ENCODE measurements around the gene NUDC. TPM values are rescaled to one million over a fixed set of nuclear protein-coding genes. Genes with fewer than 3 reads are reported as not detected.

Gene NUDC
- total RNA-seq, 2 donors from 2014 or later: 31.3 to 33.2 TPM

- intact Hi-C loops (cut with DNase I): no loop called here
- peaks cover 4 to 9% of the 10 kb centered on the region in 2 donors for H3K36me3 ChIP-seq (replicated peaks in 1 of 2; ENCODE audit: insufficient read depth in 1 of 2, low read depth in 2 of 2)
- no peak overlapping the region for H3K27ac ChIP-seq
- no peak for ATAC-seq
- no peak overlapping the region for H3K4me3 ChIP-seq
- WGBS, 2 donors: 76% methylated on average over 3 of the region's 3 CpGs
- H3K9me3 ChIP-seq: no peaks in the 10 kb centered on the region
- H3K27me3 ChIP-seq: no peaks in the 10 kb centered on the region
- DNase-seq: no peak
- peaks cover under 1% of the 10 kb centered on the region for H3K4me1 ChIP-seq
- no peak for TF ChIP-seq CTCF (IDR thresholded peaks at IDR 0.05)
- TF ChIP-seq POLR2A (IDR thresholded peaks at IDR 0.05): no peak
Observed at GRCh38 chr1:26932531-26932930, 11.0 kb downstream of the NUDC start.

- no peak overlapping the region for H3K4me3 ChIP-seq
- intact Hi-C loops (cut with DNase I): no loop called here
- ATAC-seq (no peak), DNase-seq (no peak)
- no peaks in the 10 kb centered on the region for H3K9me3 ChIP-seq
- H3K27me3 ChIP-seq: no peaks in the 10 kb centered on the region
- peaks cover 12% of the 10 kb centered on the region for H3K4me1 ChIP-seq
- 69 to 71% methylated on average over 6 of the region's 6 CpGs for WGBS, 2 donors
- H3K27ac ChIP-seq: no peak overlapping the region
- H3K36me3 ChIP-seq (replicated peaks in 1 of 2; ENCODE audit: insufficient read depth in 1 of 2, low read depth in 2 of 2): peaks cover 6 to 7% of the 10 kb centered on the region in 2 donors
- TF ChIP-seq CTCF (IDR thresholded peaks at IDR 0.05) (no peak), POLR2A (IDR thresholded peaks at IDR 0.05) (no peak)
Observed at GRCh38 chr1:26936823-26937222, 15.3 kb downstream of the NUDC start.

- peaks cover 12% of the 10 kb centered on the region for H3K4me1 ChIP-seq
- no peaks in the 10 kb centered on the region for H3K27me3 ChIP-seq
- no peak overlapping the region for H3K4me3 ChIP-seq
- no peaks in the 10 kb centered on the region for H3K9me3 ChIP-seq
- DNase-seq (no peak), ATAC-seq (peak; percentile 26)
- 57 to 90% methylated on average over 2 to 4 of the region's 4 CpGs for WGBS, 2 donors
- peaks cover 11 to 20% of the 10 kb centered on the region in 2 donors for H3K36me3 ChIP-seq (replicated peaks in 1 of 2; ENCODE audit: insufficient read depth in 1 of 2, low read depth in 2 of 2)
- TF ChIP-seq POLR2A (IDR thresholded peaks at IDR 0.05): no peak
- no peak for TF ChIP-seq CTCF (IDR thresholded peaks at IDR 0.05)
- intact Hi-C loops (cut with DNase I): no loop called here
- H3K27ac ChIP-seq: peak overlapping the region in 1 of 4 donors; percentile 14
Observed at GRCh38 chr1:26938004-26938658, 16.6 kb downstream of the NUDC start.

- peaks cover 11 to 22% of the 10 kb centered on the region in 2 donors for H3K36me3 ChIP-seq (replicated peaks in 1 of 2; ENCODE audit: insufficient read depth in 1 of 2, low read depth in 2 of 2)
- ATAC-seq (no peak), DNase-seq (no peak)
- TF ChIP-seq POLR2A (IDR thresholded peaks at IDR 0.05): no peak
- no peak for TF ChIP-seq CTCF (IDR thresholded peaks at IDR 0.05)
- intact Hi-C loops (cut with DNase I): no loop called here
- no peaks in the 10 kb centered on the region for H3K27me3 ChIP-seq
- no peaks in the 10 kb centered on the region for H3K9me3 ChIP-seq
- peak overlapping the region in 1 of 4 donors; percentile 14 for H3K27ac ChIP-seq
- WGBS, 2 donors: 77 to 83% methylated on average over 1 to 2 of the region's 2 CpGs
- H3K4me1 ChIP-seq: peaks cover 12% of the 10 kb centered on the region
- H3K4me3 ChIP-seq: no peak overlapping the region
Observed at GRCh38 chr1:26938659-26939025, 17.1 kb downstream of the NUDC start.

GRCh38 chr1:26941311-26941710 is 19.8 kb downstream of the NUDC start:
- 79 to 82% methylated on average over 9 to 10 of the region's 10 CpGs for WGBS, 2 donors
- TF ChIP-seq CTCF (IDR thresholded peaks at IDR 0.05): no peak
- TF ChIP-seq POLR2A (IDR thresholded peaks at IDR 0.05): no peak
- intact Hi-C loops (cut with DNase I): no loop called here
- ATAC-seq (no peak), DNase-seq (no peak)
- H3K4me3 ChIP-seq: no peak overlapping the region
- no peaks in the 10 kb centered on the region for H3K9me3 ChIP-seq
- peaks cover 26% of the 10 kb centered on the region for H3K4me1 ChIP-seq
- peaks cover 11 to 20% of the 10 kb centered on the region in 2 donors for H3K36me3 ChIP-seq (replicated peaks in 1 of 2; ENCODE audit: insufficient read depth in 1 of 2, low read depth in 2 of 2)
- H3K27me3 ChIP-seq: no peaks in the 10 kb centered on the region
- H3K27ac ChIP-seq: no peak overlapping the region

Measured in body of pancreas (tissue), 4 donors.